Sigmoid colon (tissue), 4 donors: ENCODE measurements around the gene C2orf49.

Experiments used
- CTCF ChIP-seq, 4 experiments: fragments of 450-650 bp in 3 of 4; fragments of 200-600 bp in 1 of 4; IDR thresholded peaks; one replicate each; pipeline ENCODE4 v1.5.1; 2016 to 2019; ENCODE audit warnings: antibody characterized with exemption in 4 of 4, mild to moderate bottlenecking in 3 of 4, moderate library complexity in 2 of 4
- EP300 ChIP-seq, 4 donors: sonication (generic); formaldehyde crosslinking; IDR thresholded peaks; one replicate each; pipeline ENCODE4 v1.6.1; 2017; ENCODE audit warnings: antibody characterized with exemption in 4 of 4
- POLR2A ChIP-seq, 2 donors: fragments of 450-650 bp; IDR thresholded peaks; one replicate each; pipeline ENCODE4 v1.6.1; 2016; ENCODE audit warnings: antibody characterized with exemption in 2 of 2, mild to moderate bottlenecking in 2 of 2, moderate library complexity in 2 of 2
- POLR2AphosphoS5 ChIP-seq, 4 donors: sonication (generic); formaldehyde crosslinking; IDR thresholded peaks; one replicate each; pipeline ENCODE4 v1.6.1; 2017; ENCODE audit warnings: antibody characterized with exemption in 4 of 4

GRCh38 chr2:105391763-105392662 lies 54.7 kb downstream of the C2orf49 start:
- TF ChIP-seq CTCF (IDR thresholded peaks at IDR 0.05) (no peak), POLR2A (IDR thresholded peaks at IDR 0.05) (no peak), EP300 (IDR thresholded peaks at IDR 0.05) (no peak), POLR2AphosphoS5 (IDR thresholded peaks at IDR 0.05) (no peak)
